H1 (cell line): ENCODE results near the gene ISG20L2. TPM values are rescaled to one million over a fixed set of nuclear protein-coding genes. Genes with fewer than 3 reads are reported as not detected.

Experiments used
- CTCF ChIA-PET: fragments of 300-600 bp; sonication (Branson Sonifier 250); formaldehyde crosslinking; loops from one replicate; lab custom pipeline; 2021; ENCODE audit not compliant: partially characterized antibody; lab: Charles Lee
- POLR2A ChIA-PET: fragments of 300-600 bp; sonication (Branson Sonifier 250); formaldehyde crosslinking; loops from one replicate; lab custom pipeline; 2021; ENCODE audit warnings: inconsistent platforms; ENCODE audit not compliant: partially characterized antibody; lab: Charles Lee
- DNase-seq, 2 experiments: peaks; one replicate each; pipeline versions ENCODE4 v3.0.0 to v3.0.0-alpha.2; 2010 to 2022; ENCODE audit warnings: low spot score in 2 of 2, low read depth in 1 of 2, mixed read lengths in 1 of 2
- FAIRE-seq: peaks from 2 replicates; lab custom pipeline; 2011; peaks lifted over from hg19 to GRCh38; lab: Jason Lieb, UNC
- H2AFZ ChIP-seq: 2 replicates; pipeline ENCODE4 v1.8.1; 2012; ENCODE audit warnings: low read length, inconsistent platforms
- H2AK5ac ChIP-seq: 2 replicates; pipeline ENCODE4 v1.6.1; 2013; ENCODE audit warnings: low read depth, low read length
- H2BK120ac ChIP-seq: replicated peaks from 2 replicates; pipeline ENCODE3; 2013; ENCODE audit warnings: low read depth, low read length, inconsistent platforms
- H2BK12ac ChIP-seq: 2 replicates; pipeline ENCODE4 v1.6.1; 2013; ENCODE audit warnings: low read depth, low read length
- H2BK15ac ChIP-seq: 2 replicates; pipeline ENCODE4 v1.6.1; 2013; ENCODE audit warnings: low read length
- H2BK20ac ChIP-seq: 2 replicates; pipeline ENCODE4 v1.6.1; 2013; ENCODE audit warnings: low read length
- H2BK5ac ChIP-seq: 2 replicates; pipeline ENCODE4 v1.6.1; 2013; ENCODE audit warnings: low read depth, low read length
- H3K14ac ChIP-seq: 2 replicates; pipeline ENCODE4 v1.6.1; 2013; ENCODE audit warnings: inconsistent platforms; ENCODE audit not compliant: insufficient read length
- H3K18ac ChIP-seq: 2 replicates; pipeline ENCODE4 v1.6.1; 2013; ENCODE audit warnings: low read length; ENCODE audit errors: extremely low read depth
- H3K23ac ChIP-seq: 2 replicates; pipeline ENCODE4 v1.6.1; 2013; ENCODE audit warnings: inconsistent platforms; ENCODE audit not compliant: insufficient read length
- H3K23me2 ChIP-seq: 2 replicates; pipeline ENCODE4 v1.6.1; 2013; ENCODE audit warnings: low read depth, low read length
- H3K27ac ChIP-seq: 2 replicates; pipeline ENCODE4 v1.6.1; 2011; ENCODE audit warnings: low read depth, low read length, inconsistent platforms
- H3K27me3 ChIP-seq, 4 experiments: replicated peaks in 1 of 4; 1 replicate in 1 of 4; 2 replicates in 3 of 4; pipeline versions ENCODE4 v1.6.1 to v1.8.1; 2011 to 2013; ENCODE audit warnings: low read length in 3 of 4, mild to moderate bottlenecking in 3 of 4, inconsistent platforms in 2 of 4, mixed read lengths in 2 of 4, moderate library complexity in 1 of 4; ENCODE audit not compliant: control insufficient read depth in 3 of 4, insufficient read depth in 3 of 4; ENCODE audit errors: extremely low read depth in 1 of 4
- H3K36me3 ChIP-seq, 4 experiments: 2 replicates each; pipeline versions ENCODE4 v1.6.1 to v1.8.1; 2011 to 2013; ENCODE audit warnings: mild to moderate bottlenecking in 4 of 4, low read length in 3 of 4, moderate library complexity in 2 of 4, control low read depth in 1 of 4, inconsistent platforms in 1 of 4; ENCODE audit not compliant: insufficient read depth in 4 of 4, control insufficient read depth in 2 of 4
- H3K4ac ChIP-seq: replicated peaks from 2 replicates; pipeline ENCODE3; 2013; ENCODE audit warnings: low read length, low read depth, mixed read lengths, inconsistent platforms; ENCODE audit not compliant: insufficient read length
- H3K4me1 ChIP-seq, 4 experiments: replicated peaks in 1 of 4; 1 replicate in 1 of 4; 2 replicates in 3 of 4; pipeline versions ENCODE4 v1.6.1 to v1.8.1; 2011 to 2013; ENCODE audit warnings: low read length in 3 of 4, inconsistent platforms in 2 of 4, mixed read lengths in 1 of 4; ENCODE audit not compliant: insufficient read depth in 4 of 4, control insufficient read depth in 3 of 4
- H3K4me2 ChIP-seq, 2 experiments: 2 replicates each; pipeline versions ENCODE4 v1.6.1 to v1.8.1; 2011 to 2013; ENCODE audit warnings: low read depth in 2 of 2, low read length in 2 of 2, control low read depth in 1 of 2, inconsistent platforms in 1 of 2, mild to moderate bottlenecking in 1 of 2; ENCODE audit not compliant: insufficient read depth in 1 of 2
- H3K4me3 ChIP-seq, 4 experiments: fragments of 200-600, 300-600 bp in 1 of 4; sonication (generic), shearing (Covaris generic), sonication (Bioruptor Twin) in 1 of 4; 2 replicates each; pipeline versions ENCODE4 v1.5.1 to v1.8.1; 2011 to 2016; ENCODE audit warnings: low read length in 4 of 4, low read depth in 3 of 4, control low read depth in 2 of 4, inconsistent platforms in 2 of 4, mild to moderate bottlenecking in 2 of 4, mixed read lengths in 1 of 4, moderate library complexity in 1 of 4; ENCODE audit not compliant: insufficient read depth in 2 of 4; ENCODE audit errors: extremely low read depth in 1 of 4
- H3K56ac ChIP-seq: replicated peaks from 2 replicates; pipeline ENCODE3; 2013; ENCODE audit warnings: low read depth, mild to moderate bottlenecking, mixed read lengths, low read length, inconsistent platforms; ENCODE audit not compliant: insufficient read length
- H3K79me1 ChIP-seq: 2 replicates; pipeline ENCODE4 v1.6.1; 2013; ENCODE audit warnings: low read depth, low read length, control low read depth
- H3K79me2 ChIP-seq, 2 experiments: 2 replicates each; pipeline versions ENCODE4 v1.6.1 to v1.8.1; 2012 to 2013; ENCODE audit warnings: low read length in 2 of 2, mild to moderate bottlenecking in 2 of 2, inconsistent platforms in 1 of 2; ENCODE audit not compliant: insufficient read depth in 2 of 2, control insufficient read depth in 1 of 2
- H3K9ac ChIP-seq, 4 experiments: replicated peaks in 1 of 4; 1 replicate in 1 of 4; 2 replicates in 3 of 4; pipeline versions ENCODE4 v1.6.1 to v1.8.1; 2011 to 2013; ENCODE audit warnings: low read depth in 3 of 4, low read length in 3 of 4, control low read depth in 2 of 4, mild to moderate bottlenecking in 2 of 4, moderate library complexity in 2 of 4, inconsistent platforms in 1 of 4; ENCODE audit errors: extremely low read depth in 1 of 4
- H3K9me3 ChIP-seq, 2 experiments: 2 replicates each; pipeline versions ENCODE4 v1.6.1 to v1.8.1; 2012 to 2013; ENCODE audit warnings: mild to moderate bottlenecking in 2 of 2, moderate library complexity in 2 of 2, control low read depth in 1 of 2, inconsistent platforms in 1 of 2, low read depth in 1 of 2, low read length in 1 of 2, mixed read lengths in 1 of 2; ENCODE audit not compliant: insufficient read depth in 2 of 2
- H4K20me1 ChIP-seq, 2 experiments: replicated peaks in 1 of 2; 2 replicates each; pipeline versions ENCODE3 to v1.8.1; 2011 to 2013; ENCODE audit warnings: inconsistent platforms in 2 of 2, low read length in 2 of 2, mild to moderate bottlenecking in 1 of 2; ENCODE audit not compliant: insufficient read depth in 2 of 2, control insufficient read depth in 1 of 2
- H4K5ac ChIP-seq: 2 replicates; pipeline ENCODE4 v1.6.1; 2013; ENCODE audit warnings: low read length, low read depth, mixed read lengths, inconsistent platforms; ENCODE audit not compliant: insufficient read length
- H4K8ac ChIP-seq: 2 replicates; pipeline ENCODE4 v1.8.0; 2013; ENCODE audit warnings: mild to moderate bottlenecking, moderate library complexity, low read length, inconsistent platforms; ENCODE audit not compliant: insufficient read depth; ENCODE audit errors: extremely low read depth
- H4K91ac ChIP-seq: replicated peaks from 2 replicates; pipeline ENCODE3; 2013; ENCODE audit warnings: low read length, mixed read lengths, inconsistent platforms; ENCODE audit not compliant: insufficient read length
- EGR1 ChIP-seq: IDR thresholded peaks from 2 replicates; pipeline ENCODE4 v1.6.1; 2011; ENCODE audit warnings: low read depth, low read length, borderline replicate concordance
- RBBP5 ChIP-seq: IDR thresholded peaks from 2 replicates; pipeline ENCODE4 v1.7.1; 2012; ENCODE audit warnings: low read depth, mild to moderate bottlenecking, inconsistent platforms, low read length, moderate library complexity, borderline replicate concordance
- WGBS, 2 experiments: shearing (Covaris generic) in 1 of 2; methylation state at CpG; one replicate each; pipeline versions ENCODE4 v1.1.6 to v1.1.7; 2013 to 2015; ENCODE audit warnings: low lambda C conversion rate in 2 of 2, mixed read lengths in 2 of 2, inconsistent platforms in 1 of 2, low coverage in 1 of 2, missing lambda C conversion rate in 1 of 2; ENCODE audit not compliant: insufficient replicate concordance in 2 of 2, insufficient coverage in 1 of 2, insufficient read length in 1 of 2; ENCODE audit errors: extremely low coverage in 1 of 2, missing lambda C conversion rate in 1 of 2; 5-methylcytosine and 5-hydroxymethylcytosine counted together
- polyA plus RNA-seq, 7 experiments: library from polyadenylated mRNA; depleted of rRNA in 3 of 7; stranded (reverse) in 5 of 7; unstranded in 2 of 7; fragments of >200 nt in 5 of 7; fragments of 200-250 nt in 2 of 7; gene quantifications; 1 replicate in 5 of 7; 2 replicates in 1 of 7; 4 replicates in 1 of 7; pipeline versions ENCODE4 v1.2.1 to v1.2.3, GENCODE V29; 2011 to 2013; ENCODE audit warnings: missing spikeins in 2 of 7, mixed read lengths in 2 of 7
- total RNA-seq: library from RNA; stranded (reverse); fragmentation: NEBNext Ultra II Directional; extraction: Animal tissue kit (Norgen Biotek cat#: 25700); gene quantifications from 2 replicates; pipeline ENCODE4 v1.2.1, GENCODE V29; 2021

Gene ISG20L2
- total and polyA plus RNA-seq, 2 of the 8 experiments (the other 6 are each of a cell fraction or from before 2014, with no cell fraction given), result 47.5 to 53.0 TPM

DNA sequence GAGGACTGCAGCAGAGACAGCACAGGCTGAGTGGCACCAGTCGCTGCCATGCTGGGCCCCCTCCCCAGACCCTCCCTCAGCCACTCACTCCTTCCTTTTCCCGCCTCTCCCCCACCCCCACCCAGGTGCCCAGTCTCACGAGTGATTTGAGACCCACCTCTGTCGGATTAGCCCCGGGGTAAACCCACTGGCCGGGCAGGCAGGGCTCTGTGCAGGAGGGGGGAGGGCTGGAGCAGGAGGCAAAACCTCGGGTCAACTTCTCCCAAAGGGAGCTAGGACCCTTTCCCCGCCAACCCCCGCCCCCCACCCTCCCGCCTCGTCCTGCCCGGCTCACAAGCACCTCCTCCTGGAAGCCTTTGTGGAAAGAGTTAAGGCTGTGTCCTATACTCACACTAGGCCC, 15.8 kb upstream of the ISG20L2 start:
- H3K4ac ChIP-seq, result no peak overlapping the region
- no peaks in the 10 kb centered on the region for H3K9me3 ChIP-seq

More for the DNA sequence above, 15.8 kb upstream of the ISG20L2 start:
- peaks cover 26 to 39% (median 30%) of the 10 kb centered on the region in 4 experiments for H3K4me1 ChIP-seq
- no peak overlapping the region for H4K91ac ChIP-seq
- ChIA-PET CTCF (interaction anchor here (0.5 to 6.6 kb wide), 5 partner anchors 17 to 58 kb away, joined by 3 to 76 read pairs (median 5); partner anchors contain the start of genes ISG20L2, METTL25B and PRCC), POLR2A (interaction anchor here (0.7 to 10.7 kb wide), 3 partner anchors 8 to 109 kb away, joined by 3 to 214 read pairs (median 5); partner anchors contain the start of genes ISG20L2 and METTL25B)
- peaks cover 13 to 33% (median 14%) of the 10 kb centered on the region in 4 experiments; a peak in 6 of 8 replicates for H3K36me3 ChIP-seq
- H3K9ac ChIP-seq, result no peak overlapping the region
- H4K8ac ChIP-seq, result no peak overlapping the region
- 89% methylated on average over 7 of the region's 12 CpGs; no CpG with 5 or more reads in 1 of the 2 experiments for WGBS, 2 experiments
- no peak overlapping the region for H3K18ac ChIP-seq
- no peak for TF ChIP-seq RBBP5
- no peak for TF ChIP-seq EGR1
- no peaks in the 10 kb centered on the region for H3K27me3 ChIP-seq
- H3K23ac ChIP-seq, result no peak overlapping the region
- no peak overlapping the region for H2BK12ac ChIP-seq
- no peak overlapping the region for H2AFZ ChIP-seq
- no peak overlapping the region for H3K56ac ChIP-seq
- H2BK20ac ChIP-seq, result no peak overlapping the region
- H2BK15ac ChIP-seq, result no peak overlapping the region
- no peak for FAIRE-seq
- H3K27ac ChIP-seq, result no peak overlapping the region
- no peak overlapping the region for H3K4me2 ChIP-seq
- no peak overlapping the region; the same call in 1 of the 2 replicates for H2BK5ac ChIP-seq
- no peak overlapping the region for H3K14ac ChIP-seq
- peaks cover 18 to 48% of the 10 kb centered on the region in 2 experiments for H3K79me2 ChIP-seq
- no peak for DNase-seq
- H4K20me1 ChIP-seq, result peaks cover 0 to 2% of the 10 kb centered on the region in 2 experiments
- peaks cover 10% of the 10 kb centered on the region for H3K23me2 ChIP-seq
- H4K5ac ChIP-seq, result no peak overlapping the region
- no peak overlapping the region for H2AK5ac ChIP-seq
- H3K4me3 ChIP-seq, result no peak overlapping the region
- no peak overlapping the region for H2BK120ac ChIP-seq
- peaks cover 13% of the 10 kb centered on the region for H3K79me1 ChIP-seq
